Endothelial cell of umbilical vein (primary cell): ENCODE results near the gene RBKS.

ENCODE experiments used
- EZH2 ChIP-seq: IDR thresholded peaks from 2 replicates; pipeline ENCODE4 v1.6.1; 2012; ENCODE audit warnings: borderline replicate concordance, low read depth, mild to moderate bottlenecking, moderate library complexity, low read length, inconsistent platforms; ENCODE audit not compliant: severe bottlenecking
- JUN ChIP-seq: IDR thresholded peaks from 2 replicates; pipeline ENCODE4 v1.6.1; 2011; ENCODE audit warnings: borderline replicate concordance, low read depth; ENCODE audit not compliant: insufficient read length, insufficient read depth
- MYC ChIP-seq: IDR thresholded peaks from one replicate; pipeline ENCODE4 v1.6.1; 2011; ENCODE audit warnings: mild to moderate bottlenecking, low read depth, low read length
- POLR2A ChIP-seq: IDR thresholded peaks from 2 replicates; pipeline ENCODE4 v1.6.1; 2012; ENCODE audit warnings: low read depth, mild to moderate bottlenecking, control low read depth, low read length
- POLR2AphosphoS5 ChIP-seq: IDR thresholded peaks from 2 replicates; pipeline ENCODE4 v1.6.1; 2012; ENCODE audit warnings: low read depth, mild to moderate bottlenecking, control low read depth, low read length, moderate library complexity; ENCODE audit not compliant: insufficient read depth
- TF ChIP-seq, protein P1 (sequence below), 2 donors: IDR thresholded peaks; 1 replicate in 1 of 2; 2 replicates in 1 of 2; pipeline ENCODE4 v1.5.1; 2011; ENCODE audit warnings: low read length in 2 of 2, mild to moderate bottlenecking in 2 of 2, moderate library complexity in 2 of 2, control low read depth in 1 of 2, inconsistent platforms in 1 of 2, low read depth in 1 of 2; ENCODE audit not compliant: insufficient read depth in 1 of 2; ENCODE audit errors: extremely low read depth in 1 of 2
- TF ChIP-seq, protein P2 (sequence below): IDR thresholded peaks from 2 replicates; pipeline ENCODE4 v1.6.1; 2011; ENCODE audit not compliant: insufficient read depth, insufficient read length

DNA sequence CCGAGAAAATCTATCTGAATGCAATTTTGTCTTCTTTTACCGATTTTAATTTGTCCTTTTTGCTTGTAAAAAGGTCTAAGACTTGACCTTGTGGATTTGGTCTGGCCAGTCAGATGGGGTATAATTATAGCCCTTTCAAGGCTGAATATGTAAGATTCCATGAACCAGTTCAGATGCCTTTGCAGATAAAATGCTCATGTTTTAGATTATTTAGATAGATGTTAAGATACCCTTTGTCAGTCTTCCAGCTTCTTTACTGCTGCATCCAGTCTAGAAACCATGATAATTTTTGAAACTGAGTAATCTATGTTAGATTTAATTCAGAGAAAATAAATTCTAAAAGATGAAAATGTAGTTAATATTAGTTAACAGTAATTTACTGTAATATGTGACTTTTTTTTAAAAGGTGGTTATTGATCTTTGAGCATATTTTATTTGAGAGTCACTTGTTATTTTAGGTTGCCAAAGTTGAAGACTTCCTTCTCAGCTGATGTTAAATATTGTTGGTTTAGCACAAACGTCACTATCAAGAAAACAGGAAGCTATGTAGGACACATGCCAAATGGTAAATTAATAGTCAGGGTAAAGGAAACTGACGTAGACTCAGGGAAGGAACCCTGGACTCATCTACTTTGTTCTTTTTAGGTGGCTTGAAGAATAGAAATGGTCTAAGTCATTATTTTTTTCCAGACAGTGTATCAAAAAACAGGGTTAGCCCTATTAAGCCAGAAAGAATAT is 30.1 kb upstream of the RBKS start:
- TF ChIP-seq, protein P1, sequence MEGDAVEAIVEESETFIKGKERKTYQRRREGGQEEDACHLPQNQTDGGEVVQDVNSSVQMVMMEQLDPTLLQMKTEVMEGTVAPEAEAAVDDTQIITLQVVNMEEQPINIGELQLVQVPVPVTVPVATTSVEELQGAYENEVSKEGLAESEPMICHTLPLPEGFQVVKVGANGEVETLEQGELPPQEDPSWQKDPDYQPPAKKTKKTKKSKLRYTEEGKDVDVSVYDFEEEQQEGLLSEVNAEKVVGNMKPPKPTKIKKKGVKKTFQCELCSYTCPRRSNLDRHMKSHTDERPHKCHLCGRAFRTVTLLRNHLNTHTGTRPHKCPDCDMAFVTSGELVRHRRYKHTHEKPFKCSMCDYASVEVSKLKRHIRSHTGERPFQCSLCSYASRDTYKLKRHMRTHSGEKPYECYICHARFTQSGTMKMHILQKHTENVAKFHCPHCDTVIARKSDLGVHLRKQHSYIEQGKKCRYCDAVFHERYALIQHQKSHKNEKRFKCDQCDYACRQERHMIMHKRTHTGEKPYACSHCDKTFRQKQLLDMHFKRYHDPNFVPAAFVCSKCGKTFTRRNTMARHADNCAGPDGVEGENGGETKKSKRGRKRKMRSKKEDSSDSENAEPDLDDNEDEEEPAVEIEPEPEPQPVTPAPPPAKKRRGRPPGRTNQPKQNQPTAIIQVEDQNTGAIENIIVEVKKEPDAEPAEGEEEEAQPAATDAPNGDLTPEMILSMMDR (IDR thresholded peaks at IDR 0.05; ENCODE audit: extremely low read depth in 1 of 2, insufficient read depth in 1 of 2, low read depth in 1 of 2, low read length in 2 of 2), result no peak
- TF ChIP-seq POLR2A (no peak), POLR2AphosphoS5 (peak; percentile 57), EZH2 (no peak), JUN (peak; percentile 78), MYC (no peak)
- TF ChIP-seq, protein P2, sequence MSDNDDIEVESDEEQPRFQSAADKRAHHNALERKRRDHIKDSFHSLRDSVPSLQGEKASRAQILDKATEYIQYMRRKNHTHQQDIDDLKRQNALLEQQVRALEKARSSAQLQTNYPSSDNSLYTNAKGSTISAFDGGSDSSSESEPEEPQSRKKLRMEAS, result no peak
